GM21515 (cell line): Measurements from ENCODE around the gene RIBC2.
"Not testable (repeated sequence)": the region's sequence is repeated elsewhere in the genome, so short reads cannot be mapped to it uniquely, and the experiment has no call there.

Experiments used
- ATAC-seq: cut with Tn5 transposase; IDR thresholded peaks from one replicate; pipeline ENCODE4 v1.9.1; 2021; ENCODE audit not compliant: unreplicated experiment

Gene RIBC2

DNA sequence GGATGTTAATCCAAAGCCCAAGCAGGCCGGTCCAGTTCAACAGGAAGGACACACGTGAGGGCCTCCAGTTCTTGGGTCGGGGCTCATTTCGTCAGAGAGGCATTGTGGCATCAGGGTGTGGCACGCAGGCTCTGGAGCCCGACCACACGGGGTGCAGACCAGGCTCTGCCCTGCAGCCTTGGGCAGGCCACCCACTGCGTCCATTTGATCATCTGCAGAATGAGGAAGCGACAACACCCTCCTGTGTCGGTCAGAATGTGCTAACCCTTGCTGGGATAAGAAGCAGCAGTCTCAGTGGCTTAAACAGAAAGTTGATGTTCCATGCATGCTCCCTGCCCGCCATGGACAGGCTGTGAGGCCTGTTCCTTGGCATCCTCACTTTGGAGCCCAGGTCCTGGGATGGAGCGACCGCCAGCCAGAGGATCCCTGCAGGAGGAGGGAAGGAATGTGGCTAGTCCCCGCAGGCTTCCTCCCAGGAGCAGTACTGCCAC is 10.8 kb downstream of the RIBC2 start:
- no peak for ATAC-seq

GRCh38 chr22:45425101-45425500 is 11.6 kb downstream of the RIBC2 start:
- no peak for ATAC-seq

DNA sequence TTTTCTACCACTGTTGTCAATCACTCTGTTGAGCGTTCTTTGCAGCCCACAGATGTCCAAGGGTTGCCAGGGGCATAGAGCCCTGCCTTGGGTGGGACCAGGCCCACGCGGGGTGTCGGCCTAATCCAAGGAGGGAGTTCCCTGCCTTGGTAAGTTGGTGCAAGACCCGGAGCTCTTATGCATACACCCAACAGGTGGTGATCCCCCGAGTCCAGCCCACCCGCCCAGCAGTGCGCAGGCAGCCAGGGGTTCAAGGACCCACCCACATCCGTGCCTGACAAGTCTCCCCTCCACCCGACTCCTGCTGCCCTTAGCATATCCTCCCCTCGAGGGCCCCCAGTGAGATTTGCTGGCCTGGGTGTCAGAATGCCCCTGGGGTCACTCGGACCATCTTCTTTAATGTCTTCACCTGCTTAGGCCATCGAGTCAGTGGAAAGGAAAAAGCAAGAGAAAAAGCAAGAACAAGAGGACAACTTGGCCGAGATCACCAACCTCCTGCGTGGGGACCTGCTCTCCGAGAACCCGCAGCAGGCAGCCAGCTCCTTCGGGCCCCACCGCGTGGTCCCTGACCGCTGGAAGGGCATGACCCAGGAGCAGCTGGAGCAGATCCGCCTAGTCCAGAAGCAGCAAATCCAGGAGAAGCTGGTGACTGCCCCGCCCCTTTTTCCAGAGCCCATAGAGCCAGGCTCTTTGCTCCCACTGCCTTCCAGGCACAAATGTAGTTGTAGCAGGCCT is 12.2 kb downstream of the RIBC2 start:
- ATAC-seq, result no peak

GRCh38 chr22:45426387-45426786 is 12.9 kb downstream of the RIBC2 start:
- ATAC-seq, result no peak

- ATAC-seq, result no peak
Observed at GRCh38 chr22:45427114-45427513, 13.6 kb downstream of the RIBC2 start.

DNA sequence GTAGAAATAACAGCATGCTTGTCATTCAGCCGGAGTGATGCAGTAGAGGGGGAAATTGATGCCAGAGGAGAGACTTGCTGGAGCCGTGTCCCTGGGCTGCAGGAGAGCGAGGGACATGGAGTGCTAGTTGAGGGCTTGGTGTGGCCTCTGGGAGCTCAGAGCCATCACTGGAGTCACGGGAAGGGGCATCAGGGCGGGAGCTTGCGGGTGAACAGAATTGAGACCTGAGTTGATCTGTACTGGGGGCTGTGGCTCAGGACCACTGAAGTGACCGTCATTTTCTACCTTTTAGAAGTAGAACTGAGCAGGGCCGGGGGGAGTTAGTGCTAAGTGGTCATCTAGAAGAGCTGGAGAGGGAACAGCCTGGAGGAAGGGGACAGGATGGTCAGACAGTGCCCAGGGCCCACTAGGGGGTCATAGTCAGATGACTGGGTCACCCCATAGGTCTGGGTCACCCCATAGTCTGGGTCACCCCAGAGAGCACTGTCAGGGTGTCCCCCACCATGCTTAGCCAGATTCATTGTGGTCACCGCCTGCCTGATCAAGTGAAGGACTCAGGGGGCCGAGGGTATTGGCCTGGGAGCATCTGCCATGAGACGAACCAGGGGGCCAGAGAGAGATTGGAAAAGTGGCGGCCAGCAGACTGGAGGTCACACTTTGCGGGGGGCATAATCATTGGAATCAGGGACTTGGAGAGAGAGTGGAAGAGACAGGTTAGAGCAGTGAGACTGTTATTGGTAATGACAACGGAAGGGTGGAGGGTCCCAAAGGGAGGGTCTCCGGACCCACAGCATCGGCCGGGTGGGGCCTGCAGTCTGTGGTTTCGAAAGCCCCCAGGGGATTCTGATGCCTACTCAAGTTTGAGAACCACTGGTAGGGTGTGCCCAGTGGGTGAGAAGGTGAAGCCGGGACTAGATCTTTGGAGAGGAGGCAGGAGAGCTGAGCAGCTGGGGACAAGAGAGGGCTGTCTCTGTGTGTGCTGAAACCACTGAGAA is 15.2 kb downstream of the RIBC2 start:
- no peak for ATAC-seq

DNA sequence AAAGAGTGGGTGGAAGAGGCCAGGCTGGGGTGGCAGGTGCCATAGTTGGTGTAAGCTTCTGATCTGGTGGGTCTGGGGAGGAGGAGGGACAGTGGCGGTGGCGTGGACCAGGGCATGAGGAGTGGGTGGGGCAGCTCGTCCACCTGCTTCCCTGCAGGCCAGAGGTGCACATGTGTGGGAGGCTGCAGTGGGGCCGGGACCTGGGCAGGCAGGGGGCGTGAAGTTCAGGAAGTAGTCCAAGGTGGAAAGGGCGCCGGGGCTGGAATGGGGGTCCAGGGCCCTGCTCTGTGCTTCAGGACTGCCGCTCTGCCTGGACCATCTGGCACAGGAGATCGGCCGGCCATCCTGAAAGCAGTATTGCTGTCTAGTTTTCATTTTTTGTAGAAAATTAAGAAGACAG is 15.9 kb downstream of the RIBC2 start:
- no peak for ATAC-seq

- ATAC-seq, result no peak
Observed at GRCh38 chr22:45429981-45430775, 16.7 kb downstream of the RIBC2 start.

GRCh38 chr22:45430871-45431270 is 17.4 kb downstream of the RIBC2 start:
- no peak for ATAC-seq

- no peak for ATAC-seq
Observed at GRCh38 chr22:45434981-45435380, 21.5 kb downstream of the RIBC2 start.

- ATAC-seq, result no peak
Observed at GRCh38 chr22:45435544-45436139, 22.1 kb downstream of the RIBC2 start.

GRCh38 chr22:45436871-45437517 is 23.5 kb downstream of the RIBC2 start:
- not testable (repeated sequence) for ATAC-seq

DNA sequence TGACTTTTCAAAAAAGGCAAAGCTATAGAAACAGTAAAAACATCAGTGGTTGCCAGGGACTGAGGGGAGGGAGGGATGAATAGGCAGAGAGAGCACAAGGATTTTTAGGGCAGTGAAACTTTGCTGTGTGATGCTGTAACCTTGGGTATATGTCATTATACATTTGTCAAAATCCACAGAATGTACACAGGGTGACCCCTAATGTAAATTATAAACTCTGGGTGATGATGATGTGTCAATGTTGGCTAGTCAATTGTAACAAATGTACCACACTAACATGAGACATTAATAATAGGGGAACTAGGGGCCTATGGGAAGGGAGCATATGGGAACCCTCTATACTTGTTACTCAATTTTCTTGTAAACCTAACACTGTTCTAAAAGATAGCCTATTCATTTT is 24.8 kb downstream of the RIBC2 start:
- ATAC-seq, result no peak

DNA sequence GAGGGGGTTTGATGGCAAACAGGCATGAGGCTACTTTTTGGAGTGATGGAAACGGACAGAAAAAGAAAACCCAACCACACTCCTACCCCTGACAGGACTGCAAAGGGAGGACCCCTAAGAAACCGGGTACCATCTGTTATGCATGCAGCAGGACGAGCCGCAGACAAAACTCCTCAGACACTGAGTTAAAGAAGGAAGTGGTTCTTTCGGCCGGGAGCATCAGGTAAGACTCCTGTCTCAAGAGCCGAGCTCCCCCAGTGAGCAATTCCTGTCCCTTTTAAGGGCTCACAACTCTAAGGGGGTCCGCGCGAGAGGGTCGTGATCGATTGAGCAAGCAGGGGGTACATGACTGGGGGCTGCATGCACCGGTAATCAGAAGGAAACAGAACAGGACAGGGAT is 27.2 kb downstream of the RIBC2 start:
- ATAC-seq, result not testable (repeated sequence)

GRCh38 chr22:45441138-45441537 is 27.6 kb downstream of the RIBC2 start:
- no peak for ATAC-seq

- no peak for ATAC-seq
Observed at GRCh38 chr22:45442116-45442515, 28.6 kb downstream of the RIBC2 start.

DNA sequence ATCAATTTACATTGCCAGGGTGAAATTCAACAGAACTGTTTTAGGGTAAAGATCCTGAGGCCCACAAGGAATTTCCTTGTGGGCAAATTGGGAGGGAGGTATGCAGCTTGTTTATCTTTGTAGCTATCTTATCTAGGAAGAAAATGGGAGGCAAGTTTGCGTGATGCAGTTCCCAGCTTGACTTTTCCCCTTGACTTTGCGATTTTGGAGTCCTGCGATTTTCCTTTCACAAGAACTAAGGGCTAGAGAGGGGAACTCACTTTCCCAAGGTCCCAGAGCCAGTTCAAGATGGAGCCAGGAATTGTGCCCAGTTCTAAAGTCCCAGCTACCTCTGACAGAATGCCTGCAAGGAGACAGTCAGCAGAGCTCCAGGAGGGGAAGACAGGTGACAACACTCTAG is 30.7 kb downstream of the RIBC2 start:
- ATAC-seq, result no peak

- no peak for ATAC-seq
Observed at GRCh38 chr22:45445031-45445710, 31.7 kb downstream of the RIBC2 start.

- ATAC-seq, result no peak
Observed at GRCh38 chr22:45446216-45446615, 32.7 kb downstream of the RIBC2 start.

DNA sequence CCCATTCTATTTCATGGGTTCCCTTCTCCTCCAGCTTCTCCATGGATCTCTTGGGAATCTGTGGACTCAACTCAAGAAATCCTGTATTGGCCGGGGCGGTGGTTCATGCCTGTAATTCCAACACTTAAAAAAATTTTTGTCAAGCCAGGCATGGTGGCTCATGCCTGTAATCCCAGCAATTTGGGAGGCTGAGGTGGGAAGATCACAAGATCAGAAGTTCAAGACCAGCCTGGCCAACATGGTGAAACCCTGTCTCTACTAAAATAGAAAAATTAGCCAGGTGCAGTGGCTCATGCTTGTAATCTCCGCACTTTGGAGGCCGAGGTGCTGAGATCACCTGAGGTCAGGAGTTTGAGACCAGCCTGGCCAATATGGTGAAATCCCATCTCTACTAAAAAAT is 34.1 kb downstream of the RIBC2 start:
- ATAC-seq, result not testable (repeated sequence)
